Stimulated activated CD4-positive, alpha-beta T cell treated with anti-CD3 and anti-CD28 coated beads, Interleukin-2, amount 100 ng/mL, for 48 hours (primary cell): Measurements from ENCODE around the gene PJA2.

Experiments used
- DNase-seq, 2 donors: peaks; one replicate each; pipeline ENCODE4 v3.0.0-alpha.2; 2020

Gene PJA2

GRCh38 chr5:109349388-109349787 is 60.4 kb downstream of the PJA2 start:
- no peak for DNase-seq

GRCh38 chr5:109347252-109347888 is 62.4 kb downstream of the PJA2 start:
- no peak for DNase-seq

GRCh38 chr5:109345699-109346098 is 64.1 kb downstream of the PJA2 start:
- DNase-seq, result no peak

- DNase-seq, result no peak
Observed at GRCh38 chr5:109340351-109340750, 69.4 kb downstream of the PJA2 start.

GRCh38 chr5:109335114-109335513 is 74.7 kb downstream of the PJA2 start:
- no peak for DNase-seq

- no peak for DNase-seq
Observed at GRCh38 chr5:109334056-109334455, 75.7 kb downstream of the PJA2 start.

GRCh38 chr5:109329333-109330237 is 80.2 kb downstream of the PJA2 start:
- DNase-seq, result no peak

GRCh38 chr5:109328626-109329025 is 81.1 kb downstream of the PJA2 start:
- DNase-seq, result no peak

- DNase-seq, result no peak
Observed at GRCh38 chr5:109327570-109327969, 82.2 kb downstream of the PJA2 start.

- no peak for DNase-seq
Observed at GRCh38 chr5:109326919-109327318, 82.9 kb downstream of the PJA2 start.

- DNase-seq, result no peak
Observed at GRCh38 chr5:109325456-109325855, 84.3 kb downstream of the PJA2 start.

GRCh38 chr5:109324931-109325330 is 84.8 kb downstream of the PJA2 start:
- no peak for DNase-seq

GRCh38 chr5:109324351-109324750 is 85.4 kb downstream of the PJA2 start:
- no peak for DNase-seq

- no peak for DNase-seq
Observed at GRCh38 chr5:109322694-109323093, 87.1 kb downstream of the PJA2 start.

- DNase-seq, result no peak
Observed at GRCh38 chr5:109319351-109319750, 90.4 kb downstream of the PJA2 start.

GRCh38 chr5:109318455-109319108 is 91.2 kb downstream of the PJA2 start:
- DNase-seq, result no peak

GRCh38 chr5:109316634-109317033 is 93.1 kb downstream of the PJA2 start:
- DNase-seq, result no peak

GRCh38 chr5:109315245-109315644 is 94.5 kb downstream of the PJA2 start:
- DNase-seq, result no peak

- DNase-seq, result no peak
Observed at GRCh38 chr5:109313127-109313526, 96.6 kb downstream of the PJA2 start.

- DNase-seq, result no peak
Observed at GRCh38 chr5:109312695-109313094, 97.1 kb downstream of the PJA2 start.

- DNase-seq, result no peak
Observed at GRCh38 chr5:109310315-109310714, 99.5 kb downstream of the PJA2 start.

GRCh38 chr5:109309326-109310063 is 100.3 kb downstream of the PJA2 start:
- no peak for DNase-seq

- DNase-seq, result no peak
Observed at GRCh38 chr5:109307951-109308350, 101.8 kb downstream of the PJA2 start.
